ENCODE results near the gene ACTN4. TPM values are rescaled to one million over a fixed set of nuclear protein-coding genes. Genes with fewer than 3 reads are reported as not detected.
"Not testable (repeated sequence)": the region's sequence is repeated elsewhere in the genome, so short reads cannot be mapped to it uniquely, and the experiment has no call there.

The ACTN4 gene
- polyA plus RNA-seq, 3 donors: 71.1 to 195 (median 101) TPM

DNA sequence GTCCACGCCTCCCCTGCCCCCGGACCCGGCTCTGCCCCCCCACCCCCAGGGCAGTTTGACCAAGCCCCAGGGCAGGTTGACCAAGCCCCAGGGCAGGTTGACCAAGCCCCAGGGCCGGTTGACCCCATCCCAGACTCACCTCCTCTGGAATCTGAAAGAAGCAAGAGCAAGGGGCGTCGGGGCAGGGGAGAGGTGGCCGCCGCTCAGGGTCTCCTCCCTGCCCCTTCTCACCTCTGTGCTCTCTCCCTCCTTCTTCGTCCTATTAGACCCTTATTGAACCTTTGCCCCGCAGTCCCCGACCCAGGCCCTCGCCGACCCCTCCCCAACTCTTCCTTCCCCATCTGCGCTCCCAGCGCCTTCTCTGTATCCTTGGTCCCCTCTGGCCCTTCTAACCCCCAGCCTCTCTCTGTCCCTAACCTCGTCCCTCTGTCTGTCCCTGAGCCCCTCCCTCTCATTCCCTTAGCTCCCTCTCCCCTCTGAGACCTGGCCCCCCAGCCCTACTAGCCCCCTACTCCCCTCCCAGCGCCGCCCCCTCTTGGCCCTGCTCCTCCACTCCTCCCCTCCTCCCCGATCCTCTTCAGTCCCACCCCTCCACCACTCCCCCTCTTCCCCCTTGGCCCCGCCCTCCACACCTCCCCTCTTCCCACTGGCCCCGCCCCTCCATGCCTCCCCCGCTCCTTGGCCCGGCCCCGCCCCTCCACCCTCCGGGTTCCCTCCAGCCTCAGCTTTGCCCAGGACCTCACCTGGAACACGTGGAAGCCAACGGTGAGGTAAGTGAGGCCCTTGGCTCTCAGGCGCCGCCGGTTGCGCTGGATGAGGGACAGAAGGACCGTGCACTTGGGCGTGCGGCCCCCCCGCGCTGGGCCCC is 89.2 kb downstream of the ACTN4 start:
- WGBS, 3 donors: 5 to 13% (median 8%) methylated on average over 32 to 36 of the region's 36 CpGs
- no peak overlapping the region for H3K27ac ChIP-seq (ENCODE audit: low read depth, low read length)

- H3K27ac ChIP-seq (ENCODE audit: low read depth, low read length): no peak overlapping the region
- 36 to 48% (median 43%) methylated on average over 20 to 22 of the region's 22 CpGs for WGBS, 3 donors
Observed at GRCh38 chr19:38737281-38737865, 89.9 kb downstream of the ACTN4 start.

DNA sequence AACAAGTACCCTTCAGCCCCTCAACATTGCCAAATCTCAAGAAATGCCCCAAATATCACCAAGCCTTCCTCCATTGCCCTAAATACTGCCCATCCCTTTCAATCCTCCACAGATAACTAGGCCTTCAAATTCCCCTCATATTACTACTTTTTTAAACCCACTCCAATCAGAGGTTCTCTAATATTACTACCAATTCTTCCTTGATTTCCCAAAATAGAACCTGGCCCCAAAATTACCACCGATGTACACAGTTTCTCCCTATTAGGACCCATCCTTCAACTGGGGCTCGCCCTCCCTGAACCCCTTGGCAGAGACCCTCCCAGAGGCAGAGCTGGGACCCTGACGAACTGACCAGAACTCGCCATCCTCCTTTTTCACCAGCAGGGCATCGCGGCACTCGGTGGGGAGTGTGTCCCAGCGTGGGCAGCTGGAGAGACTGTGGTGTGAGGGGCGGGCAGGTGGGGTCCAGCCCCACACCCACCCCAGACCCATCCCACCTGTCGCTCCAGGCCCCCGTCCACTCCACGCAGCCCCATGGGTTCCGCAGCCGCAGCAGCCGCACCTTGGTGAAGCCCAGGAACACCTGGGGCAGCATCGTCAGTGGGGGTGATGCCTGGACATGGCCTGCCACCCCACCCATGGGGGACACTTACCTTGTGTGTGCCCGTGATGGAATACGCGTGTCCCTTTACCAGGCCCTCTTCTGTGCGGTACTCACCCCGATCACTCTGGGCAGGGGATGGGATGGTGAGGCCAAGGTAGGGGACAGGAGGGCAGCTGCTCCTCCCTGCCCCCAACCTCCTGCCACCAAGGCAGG is 90.7 kb downstream of the ACTN4 start:
- no peak overlapping the region for H3K27ac ChIP-seq (ENCODE audit: low read depth, low read length)
- 96 to 98% (median 96%) methylated on average over 21 of the region's 21 CpGs for WGBS, 3 donors

DNA sequence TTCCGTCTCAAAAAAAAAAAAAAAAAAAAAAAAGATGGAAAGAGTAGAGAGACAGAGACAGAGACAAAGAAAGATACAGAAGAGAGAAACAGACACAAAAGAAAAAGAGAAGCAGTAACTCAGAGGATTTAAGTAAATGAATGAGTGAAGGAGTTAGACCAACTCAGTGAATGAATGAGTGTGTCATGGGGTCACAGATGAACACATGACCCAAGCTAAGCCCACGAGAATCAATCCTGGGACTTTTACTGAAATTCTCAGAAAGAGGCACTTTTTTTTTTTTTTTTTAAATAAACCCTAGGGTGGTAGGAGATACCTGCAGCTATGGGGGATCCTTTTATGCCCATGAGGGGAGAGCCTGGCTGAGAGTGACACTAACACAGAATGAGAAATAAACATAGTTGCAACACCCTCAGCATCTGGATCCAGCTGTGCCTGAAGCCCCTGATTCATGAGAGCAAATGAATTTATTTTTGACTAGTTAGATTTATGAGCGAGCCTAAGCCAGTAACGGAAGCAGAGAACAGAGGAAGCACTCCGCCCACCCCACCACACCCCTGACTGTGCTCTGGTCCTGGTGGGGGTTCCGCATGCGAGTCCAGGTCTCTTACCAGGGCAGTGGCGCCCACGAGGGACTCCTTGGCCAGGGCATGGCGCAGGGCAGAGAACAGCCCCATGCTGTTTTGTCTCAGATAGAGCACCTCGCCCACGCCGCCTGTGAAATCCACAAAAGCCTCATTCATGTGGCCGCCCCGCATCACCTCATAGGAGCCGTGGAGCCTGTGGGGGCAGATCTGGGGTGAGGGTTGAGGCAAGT is 92.2 kb downstream of the ACTN4 start:
- no peak overlapping the region for H3K27ac ChIP-seq (ENCODE audit: low read depth, low read length)
- WGBS, 3 donors: 76 to 87% (median 82%) methylated on average over 16 of the region's 16 CpGs

DNA sequence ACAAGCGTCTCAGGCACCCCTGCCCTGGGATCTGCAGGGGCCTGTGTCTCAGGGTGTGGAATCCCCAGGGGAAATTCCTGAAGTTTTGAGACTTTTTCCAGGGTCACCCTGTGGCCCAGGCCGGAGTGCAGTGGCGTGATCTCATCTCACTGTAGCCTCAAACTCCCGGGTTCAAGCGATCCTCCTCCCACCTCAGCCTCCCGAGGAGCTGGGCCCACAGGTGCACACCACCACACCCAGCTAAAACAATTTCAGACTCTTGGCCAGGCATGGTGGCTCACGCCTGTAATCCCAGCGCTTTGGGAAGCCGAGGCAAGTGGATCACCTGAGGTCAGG is 92.8 kb downstream of the ACTN4 start:
- 88 to 92% (median 88%) methylated on average over 9 of the region's 9 CpGs for WGBS, 3 donors
- H3K27ac ChIP-seq (ENCODE audit: low read depth, low read length): no peak overlapping the region

DNA sequence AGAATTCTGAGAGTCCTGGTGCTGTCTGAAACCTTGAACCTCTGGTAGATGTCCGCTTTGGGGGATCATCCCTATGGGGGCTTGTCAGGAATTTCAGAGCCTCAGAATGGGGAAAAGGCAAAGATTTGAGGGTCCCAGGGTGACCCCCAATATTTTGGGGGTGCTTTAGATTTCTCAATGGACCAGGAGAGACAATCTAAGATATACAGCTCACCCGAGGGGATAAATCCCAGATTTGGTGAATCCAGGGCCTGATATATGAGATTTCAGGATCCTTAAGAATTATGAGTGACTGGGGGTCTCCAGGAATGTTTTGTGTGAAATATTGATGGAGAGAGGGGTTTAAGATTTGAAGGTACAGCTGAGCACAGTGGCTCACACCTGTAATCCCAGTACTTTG is 93.5 kb downstream of the ACTN4 start:
- WGBS, 3 donors: 84 to 99% (median 97%) methylated on average over 2 of the region's 2 CpGs
- no peak overlapping the region for H3K27ac ChIP-seq (ENCODE audit: low read depth, low read length)

DNA sequence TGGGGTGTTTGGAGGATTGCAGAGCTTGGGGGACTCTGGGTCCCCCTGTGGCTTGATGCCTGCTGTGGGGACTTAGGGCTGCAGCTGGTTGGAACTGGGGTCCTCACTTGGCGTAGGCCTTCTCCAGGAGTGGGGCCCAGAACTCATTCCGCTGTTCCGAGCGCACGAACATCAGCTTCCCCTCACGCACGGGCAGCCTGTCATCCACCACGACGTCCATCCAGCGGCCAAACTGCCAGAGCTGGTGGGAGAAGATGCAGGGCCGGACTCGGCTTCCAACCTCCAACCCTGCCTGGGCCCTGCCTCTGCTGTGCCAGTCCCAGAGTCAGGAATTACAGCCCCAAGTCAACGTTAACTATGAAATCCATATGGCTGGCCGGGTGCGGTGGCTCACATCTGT is 94.2 kb downstream of the ACTN4 start:
- no peak overlapping the region for H3K27ac ChIP-seq (ENCODE audit: low read depth, low read length)
- WGBS, 3 donors: 91 to 95% (median 93%) methylated on average over 15 of the region's 15 CpGs

DNA sequence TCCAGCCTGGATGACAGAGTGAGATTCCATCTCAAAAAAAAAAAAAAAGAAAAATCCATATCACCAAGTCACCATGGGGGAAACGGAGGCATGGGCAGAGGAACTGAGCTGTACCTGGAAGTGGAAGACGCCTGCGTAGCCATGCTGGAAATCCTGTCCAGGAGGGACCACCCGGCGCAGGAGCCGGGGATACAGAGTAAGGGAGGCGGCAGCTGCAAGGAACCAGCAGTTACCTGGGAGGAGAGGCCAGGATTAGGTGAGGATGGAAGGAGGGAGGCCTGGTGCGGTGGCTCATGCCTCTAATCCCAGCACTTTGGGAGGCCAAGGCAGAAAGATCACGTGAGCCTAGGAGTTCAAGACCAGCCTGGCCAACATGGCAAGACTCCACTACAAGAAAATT is 94.8 kb downstream of the ACTN4 start:
- no peak overlapping the region for H3K27ac ChIP-seq (ENCODE audit: low read depth, low read length)
- WGBS, 3 donors: 92 to 95% (median 95%) methylated on average over 9 of the region's 9 CpGs

GRCh38 chr19:38742906-38743305 is 95.5 kb downstream of the ACTN4 start:
- H3K27ac ChIP-seq (ENCODE audit: low read depth, low read length): no peak overlapping the region
- WGBS, 3 donors: 91 to 100% (median 91%) methylated on average over 5 to 6 of the region's 6 CpGs

DNA sequence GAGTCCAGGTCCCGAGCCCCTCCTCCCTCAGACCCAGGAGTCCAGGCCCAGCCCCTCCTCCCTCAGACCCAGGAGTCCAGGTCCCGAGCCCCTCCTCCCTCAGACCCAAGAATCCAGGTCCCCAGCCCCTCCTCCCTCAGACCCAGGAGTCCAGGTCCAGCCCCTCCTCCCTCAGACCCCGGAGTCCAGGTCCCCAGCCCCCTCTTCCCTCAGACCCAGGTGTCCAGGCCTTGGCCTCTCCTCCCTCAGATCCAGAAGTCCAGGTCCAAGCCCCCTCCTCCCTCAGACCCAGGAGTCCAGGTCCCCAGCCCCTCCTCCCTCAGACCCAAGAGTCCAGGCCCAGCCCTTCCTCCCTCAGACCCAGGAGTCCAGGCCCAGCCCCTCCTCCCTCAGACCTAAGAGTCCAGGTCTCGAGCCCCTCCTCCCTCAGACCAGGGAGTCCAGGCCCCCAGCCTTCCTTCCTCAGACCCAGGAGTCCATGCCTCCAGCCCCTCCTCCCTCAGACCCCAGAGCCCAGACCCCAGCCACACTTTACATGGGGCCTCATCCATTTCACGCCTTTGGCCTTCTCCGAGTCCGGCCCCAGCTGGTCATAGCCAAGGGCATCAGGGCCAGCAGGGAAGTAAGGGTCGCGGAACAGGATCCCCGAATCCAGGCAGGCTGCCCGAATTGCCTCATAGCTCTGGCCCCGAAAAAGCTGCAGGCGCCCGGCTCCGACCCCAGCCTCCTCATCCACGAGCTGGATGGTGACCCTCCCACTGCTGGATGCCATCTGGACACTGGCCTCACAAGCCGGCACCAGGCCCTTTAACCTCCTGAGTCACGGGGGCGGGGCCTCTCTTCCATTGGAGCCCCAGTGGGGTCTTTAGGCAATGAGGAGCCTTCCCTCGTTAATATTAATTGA is 96.2 kb downstream of the ACTN4 start:
- WGBS, 3 donors: 73 to 90% (median 75%) methylated on average over 18 to 19 of the region's 20 CpGs
- H3K27ac ChIP-seq (ENCODE audit: low read depth, low read length): no peak overlapping the region

DNA sequence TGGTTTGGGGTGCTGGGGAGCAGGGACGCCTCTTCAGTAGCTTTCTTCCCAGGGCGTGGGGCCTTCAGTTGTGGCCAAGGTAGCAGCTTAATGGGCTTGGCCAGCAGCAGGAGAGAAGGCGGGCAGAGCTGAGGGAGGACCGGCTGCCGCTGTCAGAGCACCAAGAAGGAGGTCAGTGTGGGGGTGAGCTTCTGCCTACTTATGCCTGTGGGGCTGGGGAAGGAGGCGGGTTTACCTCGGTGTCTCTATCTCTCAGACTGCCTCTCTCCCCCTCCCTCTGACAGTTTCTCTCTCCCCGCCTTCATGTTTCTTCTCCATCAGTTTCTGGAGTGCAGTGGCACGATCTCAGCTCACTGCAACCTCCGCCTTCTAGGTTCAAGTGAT is 96.8 kb downstream of the ACTN4 start, which contains the start of gene CAPN12:
Gene CAPN12 (minus strand): TSS at position 177 of the 384 bp plus-strand sequence. CDS start 309 bp downstream, outside the sequence.
- no peak within 1 kb of the TSS for H3K27ac ChIP-seq (ENCODE audit: low read depth, low read length)
- WGBS, 3 donors: 83 to 92% (median 84%) methylated on average over 10 of the region's 10 CpGs

GRCh38 chr19:38744874-38745273 is 97.4 kb downstream of the ACTN4 start:
- 80 to 88% (median 87%) methylated on average over 6 of the region's 6 CpGs for WGBS, 3 donors

DNA sequence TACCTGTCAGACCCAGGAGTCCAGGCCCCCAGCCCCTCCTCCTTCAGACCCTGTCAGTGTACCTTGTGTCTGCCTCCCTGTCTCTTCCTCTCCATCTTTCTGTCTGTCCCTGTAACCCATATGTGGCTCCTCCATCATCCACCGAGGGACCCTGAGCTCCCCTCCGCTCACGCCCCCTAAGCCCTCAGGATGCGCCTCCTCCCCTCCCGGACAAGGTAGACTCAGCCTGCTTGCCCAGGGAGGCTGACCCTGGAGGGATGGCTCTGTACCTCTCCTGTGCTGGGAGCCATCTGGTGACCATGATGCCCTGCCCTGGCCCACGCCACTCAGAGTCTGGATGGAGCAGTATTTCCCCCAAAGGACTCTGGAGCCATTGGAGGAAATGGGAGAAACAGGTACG is 97.9 kb downstream of the ACTN4 start:
- 78 to 92% (median 87%) methylated on average over 7 of the region's 7 CpGs for WGBS, 3 donors

More at GRCh38 chr19:38744874-38745273, 97.4 kb downstream of the ACTN4 start:
- H3K27ac ChIP-seq (ENCODE audit: low read depth, low read length): no peak overlapping the region

DNA sequence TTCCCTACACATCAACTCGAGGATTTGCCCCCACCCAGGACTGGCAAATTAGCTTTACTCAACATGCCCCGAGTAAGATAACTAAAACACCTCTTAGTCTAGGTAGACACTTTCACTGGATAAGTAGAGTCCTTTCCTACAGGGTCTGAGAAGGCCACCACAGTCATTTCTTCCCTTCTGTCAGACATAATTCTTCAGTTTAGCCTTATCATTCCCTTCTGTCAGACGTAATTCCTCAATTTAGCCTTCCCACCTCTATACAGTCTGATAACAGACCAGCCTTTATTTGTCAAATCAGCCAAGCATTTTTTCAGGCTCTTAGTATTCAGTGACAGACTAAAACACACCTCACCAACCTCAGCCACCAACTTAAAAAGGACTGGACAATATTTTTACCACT is 106.3 kb downstream of the ACTN4 start:
- H3K27ac ChIP-seq (ENCODE audit: low read depth, low read length): not testable (repeated sequence)

More for the DNA sequence above, 97.9 kb downstream of the ACTN4 start:
- H3K27ac ChIP-seq (ENCODE audit: low read depth, low read length): no peak overlapping the region

DNA sequence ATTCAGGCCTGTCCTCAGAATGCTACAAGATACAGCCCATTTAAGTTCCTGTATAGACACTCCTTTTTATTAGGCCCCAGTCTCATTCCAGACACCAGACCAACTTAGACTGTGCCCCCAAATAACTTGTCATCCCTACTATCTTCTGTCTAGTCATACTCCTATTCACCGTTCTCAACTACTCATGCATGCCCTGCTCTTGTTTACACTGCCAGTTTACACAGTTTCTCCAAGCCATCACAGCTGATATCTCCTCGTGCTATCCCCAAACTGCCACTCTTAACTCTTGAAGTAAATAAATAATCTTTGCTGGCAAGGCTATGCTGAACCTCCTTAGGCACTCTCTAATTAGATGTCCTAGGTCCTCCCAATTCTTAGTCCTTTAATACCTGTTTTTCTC is 106.7 kb downstream of the ACTN4 start:
- not testable (repeated sequence) for H3K27ac ChIP-seq (ENCODE audit: low read depth, low read length)
- 27 to 90% (median 89%) methylated on average over 1 to 2 of the region's 2 CpGs for WGBS, 3 donors

More for the DNA sequence above, 106.3 kb downstream of the ACTN4 start:
- WGBS, 3 donors: 51 to 88% (median 84%) methylated on average over 3 of the region's 3 CpGs

- WGBS, 3 donors: 43 to 49% (median 46%) methylated on average over 10 of the region's 10 CpGs
- no peak overlapping the region for H3K27ac ChIP-seq (ENCODE audit: low read depth, low read length)
Observed at GRCh38 chr19:38759590-38760003, 112.1 kb downstream of the ACTN4 start.

- WGBS, 3 donors: 74 to 84% (median 83%) methylated on average over 6 of the region's 6 CpGs
- H3K27ac ChIP-seq (ENCODE audit: low read depth, low read length): not testable (repeated sequence)
Observed at GRCh38 chr19:38760805-38761517, 113.5 kb downstream of the ACTN4 start.
